Fibroblast of mammary gland (primary cell): Measurements from ENCODE around the gene UNC5B.

Experiments
- DNase-seq: peaks from one replicate; pipeline ENCODE4 v3.0.0-alpha.2; 2010; ENCODE audit warnings: low read depth
- H3K4me3 ChIP-seq: 2 replicates; pipeline ENCODE4 v1.5.1; 2011; ENCODE audit warnings: low read depth, mild to moderate bottlenecking, low read length, moderate library complexity; ENCODE audit not compliant: control insufficient read depth
- CTCF ChIP-seq: conservative IDR thresholded peaks from 2 replicates; pipeline ENCODE4 v1.5.1; 2011; ENCODE audit warnings: low read depth, low read length, inconsistent platforms; ENCODE audit not compliant: control insufficient read depth, insufficient read depth

The UNC5B gene

GRCh38 chr10:71321386-71321785 is 109.0 kb downstream of the UNC5B start:
- H3K4me3 ChIP-seq = no peak overlapping the region
- DNase-seq = no peak
- TF ChIP-seq CTCF = no peak

- H3K4me3 ChIP-seq = no peak overlapping the region
- DNase-seq = peak; percentile 45
- TF ChIP-seq CTCF = no peak
Measured at GRCh38 chr10:71323407-71323806, 111.0 kb downstream of the UNC5B start.

GRCh38 chr10:71324743-71325142 is 112.4 kb downstream of the UNC5B start:
- no peak for DNase-seq
- TF ChIP-seq CTCF = no peak
- no peak overlapping the region for H3K4me3 ChIP-seq

- DNase-seq = no peak
- H3K4me3 ChIP-seq = no peak overlapping the region
- no peak for TF ChIP-seq CTCF
Measured at GRCh38 chr10:71325267-71325666, 112.9 kb downstream of the UNC5B start.

- H3K4me3 ChIP-seq = no peak overlapping the region
- no peak for DNase-seq
Measured at GRCh38 chr10:71326464-71326881, 114.1 kb downstream of the UNC5B start.

GRCh38 chr10:71330789-71331404 is 118.5 kb downstream of the UNC5B start:
- DNase-seq = no peak
- no peak overlapping the region for H3K4me3 ChIP-seq
- TF ChIP-seq CTCF = no peak

More at GRCh38 chr10:71326464-71326881, 114.1 kb downstream of the UNC5B start:
- TF ChIP-seq CTCF = no peak

- DNase-seq = no peak
- TF ChIP-seq CTCF = no peak
- H3K4me3 ChIP-seq = no peak overlapping the region
Measured at GRCh38 chr10:71331736-71332135, 119.4 kb downstream of the UNC5B start.
